ENCODE results near the gene ZBTB49. TPM values are rescaled to one million over a fixed set of nuclear protein-coding genes. Genes with fewer than 3 reads are reported as not detected.

Gene ZBTB49
- total and polyA plus RNA-seq, 9 donors = 5.5 to 13.4 (median 8.3) TPM

DNA sequence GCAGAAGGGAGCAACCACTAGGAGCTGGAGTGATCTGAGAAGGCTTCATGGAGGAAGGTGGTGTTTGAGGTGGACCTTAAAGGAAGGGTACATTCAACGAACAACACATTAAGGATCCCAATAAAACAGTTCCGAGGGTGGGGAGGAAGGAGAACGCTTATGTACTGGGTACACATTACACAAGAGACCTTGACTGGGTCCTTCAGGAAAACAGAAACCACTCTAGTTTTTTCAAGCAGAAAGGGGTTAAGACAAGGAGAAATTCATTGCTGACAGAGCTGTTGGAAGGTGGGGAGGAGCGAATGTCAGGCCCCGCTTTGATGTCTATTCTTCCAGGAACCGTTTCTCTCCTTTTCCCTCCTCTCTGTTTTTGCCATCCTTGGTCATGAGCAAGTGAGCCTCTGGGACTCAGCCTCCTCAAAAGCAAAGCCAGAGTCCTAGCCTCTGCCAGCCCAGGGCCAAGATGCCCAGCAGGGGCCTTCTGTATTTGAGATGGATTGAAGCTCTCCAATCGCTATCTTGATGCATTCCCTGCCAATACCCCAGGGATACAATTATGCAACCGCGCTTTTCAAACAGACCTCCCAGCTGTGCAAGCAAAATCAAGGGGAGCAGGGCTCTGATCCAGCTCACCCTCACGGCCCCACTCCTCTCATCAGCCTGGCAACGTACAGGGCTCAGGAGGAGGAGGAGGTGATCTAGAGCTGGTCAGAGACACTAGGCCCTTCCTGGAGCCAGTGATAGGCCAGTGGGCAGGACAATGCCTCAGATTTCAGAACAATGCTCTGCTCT, 48.4 kb downstream of the ZBTB49 start:
- intact Hi-C loops (cut with DNase I) = loop anchor here in 2 of 4 donors (5.0 to 10.0 kb wide), 2 partner anchors 81 to 84 kb away; no protein-coding TSS in a partner anchor
- H3K4me3 ChIP-seq = no peak overlapping the region
- H3K4me1 ChIP-seq (ENCODE audit: insufficient read depth) = peaks cover 8% of the 10 kb centered on the region
- no peak overlapping the region for H3K27ac ChIP-seq
- no peaks in the 10 kb centered on the region for H3K36me3 ChIP-seq
- no peak for DNase-seq
- TF ChIP-seq POLR2A (IDR thresholded peaks at IDR 0.05) = no peak
- TF ChIP-seq EP300 (IDR thresholded peaks at IDR 0.05) = no peak
- TF ChIP-seq, protein P1, sequence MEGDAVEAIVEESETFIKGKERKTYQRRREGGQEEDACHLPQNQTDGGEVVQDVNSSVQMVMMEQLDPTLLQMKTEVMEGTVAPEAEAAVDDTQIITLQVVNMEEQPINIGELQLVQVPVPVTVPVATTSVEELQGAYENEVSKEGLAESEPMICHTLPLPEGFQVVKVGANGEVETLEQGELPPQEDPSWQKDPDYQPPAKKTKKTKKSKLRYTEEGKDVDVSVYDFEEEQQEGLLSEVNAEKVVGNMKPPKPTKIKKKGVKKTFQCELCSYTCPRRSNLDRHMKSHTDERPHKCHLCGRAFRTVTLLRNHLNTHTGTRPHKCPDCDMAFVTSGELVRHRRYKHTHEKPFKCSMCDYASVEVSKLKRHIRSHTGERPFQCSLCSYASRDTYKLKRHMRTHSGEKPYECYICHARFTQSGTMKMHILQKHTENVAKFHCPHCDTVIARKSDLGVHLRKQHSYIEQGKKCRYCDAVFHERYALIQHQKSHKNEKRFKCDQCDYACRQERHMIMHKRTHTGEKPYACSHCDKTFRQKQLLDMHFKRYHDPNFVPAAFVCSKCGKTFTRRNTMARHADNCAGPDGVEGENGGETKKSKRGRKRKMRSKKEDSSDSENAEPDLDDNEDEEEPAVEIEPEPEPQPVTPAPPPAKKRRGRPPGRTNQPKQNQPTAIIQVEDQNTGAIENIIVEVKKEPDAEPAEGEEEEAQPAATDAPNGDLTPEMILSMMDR (IDR thresholded peaks at IDR 0.05) = no peak
- WGBS, 3 donors = 35 to 51% (median 50%) methylated on average over 11 of the region's 11 CpGs
- H3K9me3 ChIP-seq = no peaks in the 10 kb centered on the region
- no peaks in the 10 kb centered on the region for H3K27me3 ChIP-seq

- no peaks in the 10 kb centered on the region for H3K27me3 ChIP-seq
- intact Hi-C loops (cut with DNase I) = loop anchor here in 2 of 4 donors (5.0 to 10.0 kb wide), 3 partner anchors 48 to 85 kb away; partner anchors contain the start of gene NSG1 (in 1 of the 2)
- no peaks in the 10 kb centered on the region for H3K36me3 ChIP-seq
- peaks cover 8% of the 10 kb centered on the region for H3K4me1 ChIP-seq (ENCODE audit: insufficient read depth)
- H3K4me3 ChIP-seq = no peak overlapping the region
- no peak overlapping the region for H3K27ac ChIP-seq
- WGBS, 3 donors = 3 to 20% (median 5%) methylated on average over 21 of the region's 21 CpGs
- peak in 4 of 5 donors; percentile 30 to 62 (median 56) for DNase-seq
- TF ChIP-seq POLR2A (IDR thresholded peaks at IDR 0.05) (no peak), EP300 (IDR thresholded peaks at IDR 0.05) (no peak)
- TF ChIP-seq, protein P1 (IDR thresholded peaks at IDR 0.05) = no peak
- H3K9me3 ChIP-seq = no peaks in the 10 kb centered on the region
Measured at GRCh38 chr4:4339504-4340085, 49.5 kb downstream of the ZBTB49 start.

GRCh38 chr4:4341861-4342650, 52.0 kb downstream of the ZBTB49 start:
- no peak overlapping the region for H3K4me3 ChIP-seq
- peaks cover 8% of the 10 kb centered on the region for H3K4me1 ChIP-seq (ENCODE audit: insufficient read depth)
- no peaks in the 10 kb centered on the region for H3K27me3 ChIP-seq
- intact Hi-C loops (cut with DNase I) = loop anchor here in 1 of 4 donors (5.0 kb wide), 1 partner anchor 45 kb away; the partner anchor contains the start of gene NSG1
- no peaks in the 10 kb centered on the region for H3K9me3 ChIP-seq
- no peak for TF ChIP-seq EP300 (IDR thresholded peaks at IDR 0.05)
- TF ChIP-seq, protein P1 (IDR thresholded peaks at IDR 0.05) = no peak
- no peak for TF ChIP-seq POLR2A (IDR thresholded peaks at IDR 0.05)
- no peak overlapping the region for H3K27ac ChIP-seq
- no peak for DNase-seq
- H3K36me3 ChIP-seq = no peaks in the 10 kb centered on the region
- 92 to 95% (median 94%) methylated on average over 8 to 9 of the region's 9 CpGs for WGBS, 3 donors

DNA sequence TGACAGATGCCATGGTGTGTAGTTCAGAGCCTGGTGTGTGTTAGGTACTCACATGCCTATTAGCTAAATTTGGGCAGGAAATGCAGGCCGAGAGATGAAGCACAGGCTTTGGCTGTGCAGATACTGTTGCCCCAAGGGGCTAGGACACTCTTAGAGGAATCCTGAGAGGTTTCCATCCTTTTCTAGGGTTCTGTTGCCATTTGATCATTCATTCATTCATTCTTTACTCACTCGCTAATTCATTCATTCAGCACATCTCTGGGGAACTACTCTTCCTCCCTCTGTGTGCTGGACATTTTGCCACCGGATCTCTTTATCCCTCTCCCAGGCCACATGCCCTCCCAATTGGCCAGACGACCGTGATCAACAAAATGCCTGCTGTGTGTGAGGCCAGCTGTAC, 53.0 kb downstream of the ZBTB49 start:
- TF ChIP-seq, protein P1 (IDR thresholded peaks at IDR 0.05) = no peak
- TF ChIP-seq POLR2A (IDR thresholded peaks at IDR 0.05) = no peak
- no peak for TF ChIP-seq EP300 (IDR thresholded peaks at IDR 0.05)
- no peaks in the 10 kb centered on the region for H3K9me3 ChIP-seq
- no peaks in the 10 kb centered on the region for H3K36me3 ChIP-seq
- no peak overlapping the region for H3K4me3 ChIP-seq
- H3K4me1 ChIP-seq (ENCODE audit: insufficient read depth) = peaks cover 8% of the 10 kb centered on the region
- intact Hi-C loops (cut with DNase I) = loop anchor here in 1 of 4 donors (5.0 kb wide), 1 partner anchor 44 kb away; the partner anchor contains the start of gene NSG1
- H3K27ac ChIP-seq = no peak overlapping the region
- H3K27me3 ChIP-seq = no peaks in the 10 kb centered on the region
- no peak for DNase-seq
- 71 to 82% (median 81%) methylated on average over 5 of the region's 5 CpGs for WGBS, 3 donors

All from ovary (tissue), 9 donors.